RWPE2 (cell line): ENCODE measurements around the gene MTNR1B.

Experiments
- ATAC-seq: fragments of 200-7000 bp; cut with Tn5 transposase; 3 replicates; pipeline ENCODE4 v1.9.1; 2021; ENCODE audit warnings: low read depth
- DNase-seq: peaks from one replicate; pipeline ENCODE4 v3.0.0-alpha.2; 2020; ENCODE audit warnings: low spot score
- H3K27ac ChIP-seq: fragments of 450-650 bp; 2 replicates; pipeline ENCODE4 v1.5.1; 2017; ENCODE audit warnings: mild to moderate bottlenecking; ENCODE audit not compliant: poor library complexity, severe bottlenecking
- H3K27me3 ChIP-seq: fragments of 250-450 bp; sonication (Bioruptor Pico); 2 replicates; pipeline ENCODE4 v1.5.1; 2021; ENCODE audit warnings: mild to moderate bottlenecking, moderate library complexity; ENCODE audit not compliant: insufficient read depth, poor library complexity, severe bottlenecking
- H3K36me3 ChIP-seq: fragments of 250-450 bp; sonication (Bioruptor Pico); 2 replicates; pipeline ENCODE4 v1.5.1; 2020; ENCODE audit warnings: low read depth, mild to moderate bottlenecking, moderate library complexity
- H3K4me1 ChIP-seq: fragments of 250-450 bp; sonication (Bioruptor Pico); 2 replicates; pipeline ENCODE4 v1.5.1; 2021; ENCODE audit warnings: mild to moderate bottlenecking, moderate library complexity; ENCODE audit not compliant: insufficient read depth, poor library complexity, severe bottlenecking
- H3K4me3 ChIP-seq: fragments of 250-450 bp; sonication (Bioruptor Pico); 2 replicates; pipeline ENCODE4 v1.5.1; 2021; ENCODE audit warnings: mild to moderate bottlenecking, moderate library complexity; ENCODE audit not compliant: severe bottlenecking
- H3K9me3 ChIP-seq: fragments of 250-450 bp; sonication (Bioruptor Pico); 2 replicates; pipeline ENCODE4 v1.5.1; 2021; ENCODE audit warnings: mild to moderate bottlenecking, moderate library complexity; ENCODE audit not compliant: severe bottlenecking
- TF ChIP-seq, protein P1 (sequence below): fragments of 450-650 bp; IDR thresholded peaks from one replicate; pipeline ENCODE4 v1.5.1; 2017; ENCODE audit warnings: mild to moderate bottlenecking, moderate library complexity; ENCODE audit not compliant: poor library complexity, severe bottlenecking

Gene MTNR1B

GRCh38 chr11:92931746-92932422, 37.6 kb upstream of the MTNR1B start:
- TF ChIP-seq, protein P1, sequence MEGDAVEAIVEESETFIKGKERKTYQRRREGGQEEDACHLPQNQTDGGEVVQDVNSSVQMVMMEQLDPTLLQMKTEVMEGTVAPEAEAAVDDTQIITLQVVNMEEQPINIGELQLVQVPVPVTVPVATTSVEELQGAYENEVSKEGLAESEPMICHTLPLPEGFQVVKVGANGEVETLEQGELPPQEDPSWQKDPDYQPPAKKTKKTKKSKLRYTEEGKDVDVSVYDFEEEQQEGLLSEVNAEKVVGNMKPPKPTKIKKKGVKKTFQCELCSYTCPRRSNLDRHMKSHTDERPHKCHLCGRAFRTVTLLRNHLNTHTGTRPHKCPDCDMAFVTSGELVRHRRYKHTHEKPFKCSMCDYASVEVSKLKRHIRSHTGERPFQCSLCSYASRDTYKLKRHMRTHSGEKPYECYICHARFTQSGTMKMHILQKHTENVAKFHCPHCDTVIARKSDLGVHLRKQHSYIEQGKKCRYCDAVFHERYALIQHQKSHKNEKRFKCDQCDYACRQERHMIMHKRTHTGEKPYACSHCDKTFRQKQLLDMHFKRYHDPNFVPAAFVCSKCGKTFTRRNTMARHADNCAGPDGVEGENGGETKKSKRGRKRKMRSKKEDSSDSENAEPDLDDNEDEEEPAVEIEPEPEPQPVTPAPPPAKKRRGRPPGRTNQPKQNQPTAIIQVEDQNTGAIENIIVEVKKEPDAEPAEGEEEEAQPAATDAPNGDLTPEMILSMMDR = no peak
- Histone ChIP-seq H3K9me3 (no peaks in the 10 kb centered on the region), H3K27me3 (no peaks in the 10 kb centered on the region), H3K27ac (no peak overlapping the region), H3K4me3 (no peak overlapping the region), H3K4me1 (no peaks in the 10 kb centered on the region), H3K36me3 (no peaks in the 10 kb centered on the region)
- no peak for ATAC-seq
- DNase-seq = no peak

- DNase-seq = no peak
- Histone ChIP-seq H3K27me3 (no peaks in the 10 kb centered on the region), H3K4me1 (no peaks in the 10 kb centered on the region), H3K9me3 (no peaks in the 10 kb centered on the region), H3K27ac (no peak overlapping the region), H3K4me3 (no peak overlapping the region), H3K36me3 (no peaks in the 10 kb centered on the region)
- TF ChIP-seq, protein P1 = no peak
- ATAC-seq = no peak
Measured at GRCh38 chr11:92939305-92939704, 30.1 kb upstream of the MTNR1B start.

DNA sequence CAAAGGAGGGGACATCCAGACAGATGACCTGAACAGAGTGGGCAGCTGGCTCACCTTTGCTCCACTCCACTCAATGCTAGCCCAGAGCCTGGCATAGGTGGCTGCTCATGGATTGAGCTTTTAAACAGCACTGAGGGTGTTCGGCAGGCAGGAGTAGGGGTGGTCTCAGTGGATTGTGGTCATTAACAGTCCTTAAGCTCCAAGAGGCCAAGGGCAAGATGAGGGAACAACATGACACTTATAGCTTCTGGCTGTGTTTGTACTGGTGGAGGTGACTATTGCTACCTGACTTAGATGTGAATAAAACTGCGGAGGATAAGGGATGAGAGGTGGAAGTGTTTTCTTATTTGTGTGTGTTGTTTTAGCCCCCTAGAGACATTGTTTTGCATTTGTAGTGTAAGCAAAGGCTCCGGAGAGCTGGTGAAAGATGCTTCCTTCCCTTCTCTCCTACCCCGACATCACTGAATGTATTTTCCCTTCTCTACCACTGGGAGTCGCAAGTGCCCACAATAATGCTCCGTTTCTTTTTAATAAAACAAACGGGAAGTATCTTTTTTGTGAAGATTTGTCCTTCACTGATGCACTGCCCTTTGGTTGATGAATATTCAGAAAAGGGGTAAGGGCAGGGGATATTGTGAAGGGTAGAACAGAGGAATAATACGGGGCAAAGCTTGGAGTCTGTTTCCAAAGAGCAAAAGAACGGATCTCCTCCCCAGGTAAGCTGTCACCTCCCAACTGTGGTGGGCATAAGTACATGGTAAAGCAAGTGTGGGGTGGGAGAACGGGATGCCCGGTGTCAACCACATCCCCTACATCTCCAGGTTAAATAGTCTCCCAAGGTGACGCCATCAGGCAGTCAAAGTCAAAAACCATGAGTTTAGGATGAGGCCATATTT, 27.5 kb upstream of the MTNR1B start:
- no peak for DNase-seq

GRCh38 chr11:92946707-92947106, 22.7 kb upstream of the MTNR1B start:
- no peak overlapping the region for H3K27ac ChIP-seq
- H3K36me3 ChIP-seq = no peaks in the 10 kb centered on the region
- no peaks in the 10 kb centered on the region for H3K4me1 ChIP-seq
- H3K9me3 ChIP-seq = no peaks in the 10 kb centered on the region
- no peaks in the 10 kb centered on the region for H3K27me3 ChIP-seq
- DNase-seq (no peak), ATAC-seq (no peak)
- TF ChIP-seq, protein P1 = no peak
- no peak overlapping the region for H3K4me3 ChIP-seq

More for the DNA sequence above, 27.5 kb upstream of the MTNR1B start:
- H3K27ac ChIP-seq = no peak overlapping the region
- no peak overlapping the region for H3K4me3 ChIP-seq
- H3K36me3 ChIP-seq = no peaks in the 10 kb centered on the region
- no peaks in the 10 kb centered on the region for H3K4me1 ChIP-seq
- TF ChIP-seq, protein P1 = peak; percentile 84
- H3K9me3 ChIP-seq = no peaks in the 10 kb centered on the region
- H3K27me3 ChIP-seq = no peaks in the 10 kb centered on the region
- 0 out of 3 replicates have a peak, but pooled peaks have one; percentile 29 for ATAC-seq
